PC-3 (cell line): ENCODE data around the gene SEC31A.

Source experiments
- EZH2 ChIP-seq: fragments of 300-600 bp; sonication (generic); IDR thresholded peaks from one replicate; pipeline ENCODE4 v1.6.1; 2017; ENCODE audit warnings: antibody characterized with exemption, mild to moderate bottlenecking, low read length; ENCODE audit not compliant: unreplicated experiment
- TF ChIP-seq, protein P1 (sequence below): fragments of 300-600 bp; sonication (generic); conservative IDR thresholded peaks from 2 replicates; pipeline ENCODE4 v1.5.1; 2017; ENCODE audit warnings: antibody characterized with exemption, low read depth, mild to moderate bottlenecking, low read length

DNA sequence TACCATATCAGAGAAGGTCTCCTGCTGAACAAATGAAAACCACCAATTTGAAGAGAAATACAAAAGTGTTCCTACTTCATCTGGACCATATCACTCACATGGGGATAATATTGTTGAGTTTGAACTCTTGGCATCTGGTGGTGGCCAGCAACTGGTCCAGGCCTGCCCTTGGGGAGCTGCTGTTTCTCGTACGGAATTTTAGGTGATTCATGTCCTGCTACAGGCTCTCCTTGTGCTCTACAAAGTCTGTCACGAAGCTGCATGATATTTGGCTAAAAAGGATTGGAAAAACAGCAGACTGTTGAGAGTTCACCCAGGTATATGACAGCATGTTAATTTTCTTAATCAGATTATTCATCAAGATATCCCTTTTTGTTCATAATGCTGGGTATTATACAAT is 42.2 kb downstream of the SEC31A start:
- TF ChIP-seq, protein P1, sequence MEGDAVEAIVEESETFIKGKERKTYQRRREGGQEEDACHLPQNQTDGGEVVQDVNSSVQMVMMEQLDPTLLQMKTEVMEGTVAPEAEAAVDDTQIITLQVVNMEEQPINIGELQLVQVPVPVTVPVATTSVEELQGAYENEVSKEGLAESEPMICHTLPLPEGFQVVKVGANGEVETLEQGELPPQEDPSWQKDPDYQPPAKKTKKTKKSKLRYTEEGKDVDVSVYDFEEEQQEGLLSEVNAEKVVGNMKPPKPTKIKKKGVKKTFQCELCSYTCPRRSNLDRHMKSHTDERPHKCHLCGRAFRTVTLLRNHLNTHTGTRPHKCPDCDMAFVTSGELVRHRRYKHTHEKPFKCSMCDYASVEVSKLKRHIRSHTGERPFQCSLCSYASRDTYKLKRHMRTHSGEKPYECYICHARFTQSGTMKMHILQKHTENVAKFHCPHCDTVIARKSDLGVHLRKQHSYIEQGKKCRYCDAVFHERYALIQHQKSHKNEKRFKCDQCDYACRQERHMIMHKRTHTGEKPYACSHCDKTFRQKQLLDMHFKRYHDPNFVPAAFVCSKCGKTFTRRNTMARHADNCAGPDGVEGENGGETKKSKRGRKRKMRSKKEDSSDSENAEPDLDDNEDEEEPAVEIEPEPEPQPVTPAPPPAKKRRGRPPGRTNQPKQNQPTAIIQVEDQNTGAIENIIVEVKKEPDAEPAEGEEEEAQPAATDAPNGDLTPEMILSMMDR, result no peak
- TF ChIP-seq EZH2, result no peak
